PC-9 (cell line): ENCODE results near the gene GSK3B. TPM values are rescaled to one million over a fixed set of nuclear protein-coding genes. Genes with fewer than 3 reads are reported as not detected.

Experiments
- Bru-seq: library from RNA; stranded (reverse); fragments of 400-500 nt; gene quantifications from one replicate; lab custom pipeline; 2021; lab: Mats Ljungman, UMichigan
- BruChase-seq, 2 experiments: library from RNA; stranded (reverse); fragments of 400-500 nt; gene quantifications; one replicate each; lab custom pipeline; 2021; lab: Mats Ljungman, UMichigan
- BruUV-seq: library from RNA; stranded (reverse); fragments of 400-500 nt; replicated peaks from 2 replicates; lab custom pipeline; 2021; lab: Mats Ljungman, UMichigan
- CTCF ChIA-PET: fragments of 300-600 bp; sonication (Branson Sonifier 250); formaldehyde crosslinking; loops from one replicate; lab custom pipeline; 2022; ENCODE audit warnings: antibody characterized with exemption; lab: Charles Lee
- POLR2A ChIA-PET: fragments of 300-600 bp; sonication (Branson Sonifier 250); formaldehyde crosslinking; loops from one replicate; lab custom pipeline; 2022; ENCODE audit warnings: antibody characterized with exemption; ENCODE audit not compliant: unreplicated experiment; lab: Charles Lee
- DNase-seq, 2 experiments: peaks; one replicate each; pipeline versions ENCODE4 v3.0.0 to v3.0.0-alpha.2; 2015 to 2022; ENCODE audit warnings: mixed read lengths in 1 of 2
- H2AFZ ChIP-seq: fragments of 200-600 bp; sonication (generic); 2 replicates; pipeline ENCODE4 v1.8.1; 2017; ENCODE audit warnings: antibody characterized with exemption
- H3F3A ChIP-seq: fragments of 200-600 bp; sonication (generic); 2 replicates; pipeline ENCODE4 v1.8.1; 2017; ENCODE audit warnings: antibody characterized with exemption, mild to moderate bottlenecking, low read depth; ENCODE audit not compliant: insufficient read depth
- H3K27ac ChIP-seq: fragments of 200-600 bp; sonication (generic); 2 replicates; pipeline ENCODE4 v1.6.1; 2016; ENCODE audit warnings: mixed run types
- H3K27me3 ChIP-seq: fragments of 200-600 bp; sonication (generic); 2 replicates; pipeline ENCODE4 v1.6.1; 2016; ENCODE audit warnings: low read depth, mixed run types; ENCODE audit not compliant: insufficient read depth
- H3K36me3 ChIP-seq: fragments of 200-600 bp; sonication (generic); 2 replicates; pipeline ENCODE4 v1.6.1; 2016; ENCODE audit warnings: low read depth, mixed run types
- H3K4me1 ChIP-seq: fragments of 200-600 bp; sonication (generic); replicated peaks from 2 replicates; pipeline ENCODE4 v1.6.1; 2016; ENCODE audit warnings: mixed run types; ENCODE audit not compliant: insufficient read depth
- H3K4me2 ChIP-seq: fragments of 200-600 bp; sonication (generic); 2 replicates; pipeline ENCODE4 v1.6.1; 2017; ENCODE audit warnings: mixed run types
- H3K4me3 ChIP-seq: fragments of 200-600 bp; sonication (generic); 2 replicates; pipeline ENCODE4 v1.6.1; 2016; ENCODE audit warnings: mixed run types
- H3K79me2 ChIP-seq: fragments of 200-600 bp; sonication (generic); 2 replicates; pipeline ENCODE4 v1.6.1; 2017; ENCODE audit warnings: low read depth, mixed run types
- H3K9me2 ChIP-seq: fragments of 200-600 bp; sonication (generic); 2 replicates; pipeline ENCODE4 v1.8.1; 2017; ENCODE audit warnings: mild to moderate bottlenecking; ENCODE audit not compliant: insufficient read depth
- H3K9me3 ChIP-seq: fragments of 200-600 bp; sonication (generic); 2 replicates; pipeline ENCODE4 v1.8.1; 2016; ENCODE audit warnings: low read depth; ENCODE audit not compliant: insufficient read depth
- H4K20me1 ChIP-seq: fragments of 200-600 bp; sonication (generic); 2 replicates; pipeline ENCODE4 v1.8.1; 2017; ENCODE audit not compliant: insufficient read depth
- EZH2 ChIP-seq: fragments of 200-600 bp; sonication (generic); IDR thresholded peaks from 2 replicates; pipeline ENCODE4 v1.8.0; 2017; ENCODE audit warnings: antibody characterized with exemption, low read depth
- intact Hi-C: fragments of 100-400 bp; cut with micrococcal nuclease; formaldehyde crosslinking; loops from one replicate; pipeline ENCODE4 v1.10.0; 2022; ENCODE audit not compliant: unreplicated experiment
- long read RNA-seq: library from polyadenylated mRNA; stranded (forward); transcript quantifications from one replicate; pipeline ENCODE4 v2.0.0, GENCODE V29; 2022
- total RNA-seq: library from RNA; stranded (reverse); gene quantifications from 2 replicates; pipeline ENCODE4 v1.2.3, GENCODE V29; 2021
- TF ChIP-seq, protein P1 (sequence below): fragments of 200-600 bp; sonication (generic); conservative IDR thresholded peaks from 2 replicates; pipeline ENCODE4 v1.6.1; 2017; ENCODE audit warnings: mixed run types, antibody characterized with exemption, mild to moderate bottlenecking, moderate library complexity

The GSK3B gene
- total RNA-seq (51.5 and 62.0 TPM in 2 replicates), Bru-seq, nascent RNA (percentile 96 among the genes with signal in this experiment), BruChase-seq, experiment 1, labeled RNA remaining after a 2-hour chase (percentile 91 among the genes with signal in this experiment), BruChase-seq, experiment 2, labeled RNA remaining after a 6-hour chase (percentile 80 among the genes with signal in this experiment)
- long read RNA-seq, full-length matches to known transcripts: 18 of 33 reads
- long read RNA-seq, partial matches to known transcripts: 3 of 33 reads
- long read RNA-seq, other reads (novel, unspliced or antisense): 12 of 33 reads

GRCh38 chr3:120093911-120094775 is at the start of gene GSK3B:
Gene GSK3B, minus strand, starts transcription at chr3:120094447. Its CDS starts 1,013 bp downstream, at chr3:120093434.
- Histone ChIP-seq H3K27ac (peak within 1 kb of the TSS; percentile 100), H3K4me1 (peaks cover 44% of the 10 kb centered on the region), H3K4me3 (peak within 1 kb of the TSS; percentile 96), H4K20me1 (peaks cover 38% of the 10 kb centered on the region), H2AFZ (peak within 1 kb of the TSS; percentile 76), H3K36me3 (peaks cover 26% of the 10 kb centered on the region), H3K79me2 (peaks cover 83% of the 10 kb centered on the region), H3F3A (peaks cover 27% of the 10 kb centered on the region; the same call in 1 of the 2 replicates), H3K27me3 (no peaks in the 10 kb centered on the region), H3K9me2 (no peaks in the 10 kb centered on the region), H3K9me3 (no peaks in the 10 kb centered on the region), H3K4me2 (peak within 1 kb of the TSS; percentile 98)
- ChIA-PET CTCF (interaction anchor here (0.7 to 1.9 kb wide), 2 partner anchors 50 to 79 kb away, joined by 3 to 11 read pairs; no protein-coding TSS in a partner anchor), POLR2A (interaction anchor here (0.5 to 1.9 kb wide), 23 partner anchors 17 to 933 kb away, joined by 3 to 51 read pairs (median 5); partner anchors contain the start of gene TMEM39A)
- peak in 1 of 2 experiments; percentile 46 for DNase-seq
- no TSS peak for BruUV-seq
- TF ChIP-seq, protein P1, sequence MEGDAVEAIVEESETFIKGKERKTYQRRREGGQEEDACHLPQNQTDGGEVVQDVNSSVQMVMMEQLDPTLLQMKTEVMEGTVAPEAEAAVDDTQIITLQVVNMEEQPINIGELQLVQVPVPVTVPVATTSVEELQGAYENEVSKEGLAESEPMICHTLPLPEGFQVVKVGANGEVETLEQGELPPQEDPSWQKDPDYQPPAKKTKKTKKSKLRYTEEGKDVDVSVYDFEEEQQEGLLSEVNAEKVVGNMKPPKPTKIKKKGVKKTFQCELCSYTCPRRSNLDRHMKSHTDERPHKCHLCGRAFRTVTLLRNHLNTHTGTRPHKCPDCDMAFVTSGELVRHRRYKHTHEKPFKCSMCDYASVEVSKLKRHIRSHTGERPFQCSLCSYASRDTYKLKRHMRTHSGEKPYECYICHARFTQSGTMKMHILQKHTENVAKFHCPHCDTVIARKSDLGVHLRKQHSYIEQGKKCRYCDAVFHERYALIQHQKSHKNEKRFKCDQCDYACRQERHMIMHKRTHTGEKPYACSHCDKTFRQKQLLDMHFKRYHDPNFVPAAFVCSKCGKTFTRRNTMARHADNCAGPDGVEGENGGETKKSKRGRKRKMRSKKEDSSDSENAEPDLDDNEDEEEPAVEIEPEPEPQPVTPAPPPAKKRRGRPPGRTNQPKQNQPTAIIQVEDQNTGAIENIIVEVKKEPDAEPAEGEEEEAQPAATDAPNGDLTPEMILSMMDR: no peak
- TF ChIP-seq EZH2: no peak
- intact Hi-C loops: loop anchor here (1.0 to 10.0 kb wide), 8 partner anchors 53 to 629 kb away; partner anchors contain the start of genes LRRC58, POGLUT1 and TMEM39A

DNA sequence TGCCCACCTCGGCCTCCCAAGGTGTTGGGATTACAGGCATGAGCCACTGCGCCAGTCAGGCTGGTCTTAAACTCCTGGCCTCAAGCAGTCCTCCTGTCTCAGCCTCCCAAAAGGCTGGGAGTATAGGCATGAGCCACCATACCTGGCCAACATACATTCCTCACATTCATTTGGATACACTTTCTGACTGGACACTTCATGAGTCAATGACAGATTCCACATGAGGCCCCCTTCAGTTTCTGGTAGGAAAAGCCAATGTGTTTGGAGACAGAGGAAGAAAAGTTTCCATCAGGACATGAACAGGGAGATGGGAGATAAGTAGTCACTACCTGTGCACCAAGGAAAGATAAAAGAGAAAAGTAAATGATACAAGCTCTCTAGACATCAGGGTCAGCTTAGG is 49.4 kb upstream of the GSK3B start:
- Histone ChIP-seq H3K79me2 (no peaks in the 10 kb centered on the region), H3F3A (peaks cover 47% of the 10 kb centered on the region), H2AFZ (no peak overlapping the region), H3K4me3 (no peak overlapping the region), H3K4me1 (peaks cover 53% of the 10 kb centered on the region), H3K27me3 (no peaks in the 10 kb centered on the region), H4K20me1 (no peaks in the 10 kb centered on the region), H3K27ac (0 out of 2 replicates have a peak overlapping the region, but pooled peaks have one; percentile 78), H3K9me3 (no peaks in the 10 kb centered on the region; the same call in 1 of the 2 replicates), H3K9me2 (no peaks in the 10 kb centered on the region), H3K4me2 (peak overlapping the region; percentile 40; the same call in 1 of the 2 replicates), H3K36me3 (no peaks in the 10 kb centered on the region)
- DNase-seq: peak in 1 of 2 experiments; percentile 43
- BruUV-seq: no TSS peak
- TF ChIP-seq, protein P1: no peak
- no peak for TF ChIP-seq EZH2
- ChIA-PET POLR2A (interaction anchor here (0.6 to 2.6 kb wide), 2 partner anchors 49 to 825 kb away, joined by 3 to 51 read pairs; partner anchors contain the start of gene GSK3B), CTCF (interaction anchor here (0.6 to 2.1 kb wide), 3 partner anchors 35 to 51 kb away, joined by 3 to 11 read pairs (median 6); partner anchors contain the start of gene GSK3B)
- intact Hi-C loops: loop anchor here (1.0 kb wide), 1 partner anchor 48 kb away; no protein-coding TSS in a partner anchor

- no peak for DNase-seq
- H3K36me3 ChIP-seq: no peaks in the 10 kb centered on the region
- TF ChIP-seq EZH2: no peak
- TF ChIP-seq, protein P1: no peak
- no peaks in the 10 kb centered on the region for H3K79me2 ChIP-seq
- no peak overlapping the region for H3K4me2 ChIP-seq
- BruUV-seq: no TSS peak
- POLR2A ChIA-PET: interaction anchor here (0.7 kb wide), 1 partner anchor 60 kb away, joined by 8 read pairs; no protein-coding TSS in a partner anchor
- peaks cover 38% of the 10 kb centered on the region for H3K4me1 ChIP-seq
- H3K9me3 ChIP-seq: no peaks in the 10 kb centered on the region
- peaks cover 32% of the 10 kb centered on the region for H3F3A ChIP-seq
- no peaks in the 10 kb centered on the region for H4K20me1 ChIP-seq
- H3K27me3 ChIP-seq: no peaks in the 10 kb centered on the region
- H3K4me3 ChIP-seq: no peak overlapping the region
- H3K27ac ChIP-seq: no peak overlapping the region
- CTCF ChIA-PET: no interaction called here
- H2AFZ ChIP-seq: no peak overlapping the region
- intact Hi-C loops: no loop called here
- H3K9me2 ChIP-seq: no peaks in the 10 kb centered on the region
Observed at GRCh38 chr3:120142236-120142635, 48.0 kb upstream of the GSK3B start.
